NB4 (cell line): ENCODE data around the gene TMEM17.

Experiments
- DNase-seq: peaks from one replicate; pipeline ENCODE4 v3.0.0; 2010; ENCODE audit warnings: low read depth
- H3K4me3 ChIP-seq: one replicate; pipeline ENCODE4 v1.5.1; 2011; ENCODE audit warnings: mild to moderate bottlenecking, low read depth, low read length, moderate library complexity
- MAX ChIP-seq: IDR thresholded peaks from 2 replicates; pipeline ENCODE4 v1.6.1; 2011; ENCODE audit warnings: low read depth, low read length
- MYC ChIP-seq: IDR thresholded peaks from 2 replicates; pipeline ENCODE4 v1.6.1; 2011; ENCODE audit warnings: low read depth, low read length
- POLR2A ChIP-seq: IDR thresholded peaks from 2 replicates; pipeline ENCODE4 v1.6.1; 2011; ENCODE audit warnings: mild to moderate bottlenecking; ENCODE audit not compliant: insufficient read length; ENCODE audit errors: extremely low read depth
- TF ChIP-seq, protein P1 (sequence below): IDR thresholded peaks from one replicate; pipeline ENCODE4 v1.5.1; 2012; ENCODE audit warnings: low read depth, low read length

The TMEM17 gene

GRCh38 chr2:62461707-62462106, 44.3 kb downstream of the TMEM17 start:
- no peak for DNase-seq
- TF ChIP-seq POLR2A (no peak), MYC (no peak), MAX (no peak)
- TF ChIP-seq, protein P1, sequence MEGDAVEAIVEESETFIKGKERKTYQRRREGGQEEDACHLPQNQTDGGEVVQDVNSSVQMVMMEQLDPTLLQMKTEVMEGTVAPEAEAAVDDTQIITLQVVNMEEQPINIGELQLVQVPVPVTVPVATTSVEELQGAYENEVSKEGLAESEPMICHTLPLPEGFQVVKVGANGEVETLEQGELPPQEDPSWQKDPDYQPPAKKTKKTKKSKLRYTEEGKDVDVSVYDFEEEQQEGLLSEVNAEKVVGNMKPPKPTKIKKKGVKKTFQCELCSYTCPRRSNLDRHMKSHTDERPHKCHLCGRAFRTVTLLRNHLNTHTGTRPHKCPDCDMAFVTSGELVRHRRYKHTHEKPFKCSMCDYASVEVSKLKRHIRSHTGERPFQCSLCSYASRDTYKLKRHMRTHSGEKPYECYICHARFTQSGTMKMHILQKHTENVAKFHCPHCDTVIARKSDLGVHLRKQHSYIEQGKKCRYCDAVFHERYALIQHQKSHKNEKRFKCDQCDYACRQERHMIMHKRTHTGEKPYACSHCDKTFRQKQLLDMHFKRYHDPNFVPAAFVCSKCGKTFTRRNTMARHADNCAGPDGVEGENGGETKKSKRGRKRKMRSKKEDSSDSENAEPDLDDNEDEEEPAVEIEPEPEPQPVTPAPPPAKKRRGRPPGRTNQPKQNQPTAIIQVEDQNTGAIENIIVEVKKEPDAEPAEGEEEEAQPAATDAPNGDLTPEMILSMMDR, result no peak
- H3K4me3 ChIP-seq, result no peak overlapping the region

- H3K4me3 ChIP-seq, result no peak overlapping the region
- DNase-seq, result no peak
- TF ChIP-seq, protein P1, result no peak
- TF ChIP-seq MYC, result no peak
- no peak for TF ChIP-seq MAX
- TF ChIP-seq POLR2A, result no peak
These were observed 44.9 kb downstream of the TMEM17 start for GRCh38 chr2:62461017-62461553.

- TF ChIP-seq, protein P1, result no peak
- TF ChIP-seq MYC, result no peak
- TF ChIP-seq MAX, result no peak
- TF ChIP-seq POLR2A, result no peak
- DNase-seq, result no peak
These were observed 45.8 kb downstream of the TMEM17 start for GRCh38 chr2:62460175-62460574.

DNA sequence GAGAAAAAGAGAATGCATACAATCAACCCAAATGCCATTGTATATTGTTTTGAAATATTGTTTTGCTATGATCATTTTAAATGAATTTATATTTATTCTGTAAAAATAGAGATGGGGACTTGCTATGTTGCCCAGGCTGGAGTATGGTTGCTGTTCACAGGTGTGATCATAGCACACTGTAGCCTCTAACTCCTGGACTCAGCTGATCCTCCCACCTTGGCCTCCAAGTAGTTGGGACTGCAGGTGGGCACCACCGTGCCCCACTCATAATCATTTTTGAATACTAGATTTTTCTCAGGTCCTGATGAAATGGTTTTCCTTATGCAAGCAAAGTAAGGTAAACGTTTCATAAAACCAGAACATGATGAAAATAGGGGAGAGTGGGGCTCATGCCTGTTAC, 46.3 kb downstream of the TMEM17 start:
- no peak for DNase-seq
- TF ChIP-seq MYC (no peak), POLR2A (no peak), MAX (no peak)
- TF ChIP-seq, protein P1, result no peak
- no peak overlapping the region for H3K4me3 ChIP-seq

More at GRCh38 chr2:62460175-62460574, 45.8 kb downstream of the TMEM17 start:
- H3K4me3 ChIP-seq, result no peak overlapping the region

DNA sequence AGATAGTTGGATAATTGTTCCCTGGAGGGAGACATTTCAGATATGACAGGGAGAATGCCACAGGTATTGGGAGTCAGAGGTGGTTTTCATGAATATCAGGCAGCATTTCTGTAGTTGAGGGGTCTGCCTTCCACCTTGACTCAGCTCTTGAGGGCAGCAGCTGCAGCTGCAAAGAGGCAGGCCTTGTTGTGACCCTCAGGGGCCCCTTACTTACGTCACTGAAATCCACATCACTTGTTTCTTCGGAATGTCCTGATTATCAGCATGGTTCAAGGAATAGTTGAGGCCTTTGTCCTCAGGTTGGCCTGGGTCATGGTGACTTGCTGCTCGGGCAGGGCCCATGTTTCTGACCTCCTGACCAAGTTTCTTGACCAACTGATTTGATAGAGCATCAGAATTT, 46.9 kb downstream of the TMEM17 start:
- TF ChIP-seq MAX, result no peak
- no peak for TF ChIP-seq POLR2A
- TF ChIP-seq, protein P1, result no peak
- TF ChIP-seq MYC, result no peak
- H3K4me3 ChIP-seq, result no peak overlapping the region
- DNase-seq, result no peak

GRCh38 chr2:62458671-62459081, 47.3 kb downstream of the TMEM17 start:
- no peak for DNase-seq
- no peak for TF ChIP-seq MAX
- TF ChIP-seq POLR2A, result no peak
- TF ChIP-seq, protein P1, result no peak
- TF ChIP-seq MYC, result no peak
- H3K4me3 ChIP-seq, result no peak overlapping the region
